ENCODE results near the gene NPIPA1. TPM values are rescaled to one million over a fixed set of nuclear protein-coding genes. Genes with fewer than 3 reads are reported as not detected.

The NPIPA1 gene
- total and polyA plus RNA-seq, 2 of the 13 experiments (the other 11 are each of a cell fraction or from before 2014, with no cell fraction given): 75.9 to 183 TPM

DNA sequence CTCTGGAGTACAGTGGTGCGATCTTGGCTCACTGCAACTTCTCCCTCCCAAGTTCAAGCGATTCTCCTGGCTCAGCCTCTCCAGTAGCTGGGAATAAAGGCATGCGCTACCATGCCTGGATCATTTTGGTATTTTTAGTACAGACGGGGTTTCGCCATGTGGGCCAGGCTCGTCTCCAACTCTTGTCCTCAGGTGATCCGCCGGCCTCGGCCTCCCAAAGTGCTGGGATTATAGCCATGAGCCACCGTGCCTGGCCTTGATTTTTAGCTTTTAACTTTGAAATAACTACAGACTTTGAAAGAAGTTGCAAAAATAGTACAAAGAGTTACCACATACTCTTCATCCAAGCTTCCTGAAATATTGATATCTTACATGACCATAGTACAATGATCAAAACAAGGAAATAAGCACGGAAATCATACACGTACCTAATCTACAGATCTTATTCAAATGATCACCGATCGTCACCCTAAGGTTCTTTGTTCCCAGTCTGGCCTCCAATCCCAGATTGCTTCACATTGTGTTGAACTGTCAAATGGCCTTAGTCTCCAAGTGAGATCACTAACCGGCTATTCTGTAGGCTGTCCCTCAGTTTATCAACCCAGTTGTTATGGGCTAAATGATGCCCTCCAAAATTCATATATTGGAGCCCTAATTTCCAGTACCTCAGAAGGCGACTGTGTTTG lies 18.4 kb downstream of the NPIPA1 start (continued):
- TF ChIP-seq, protein P1, sequence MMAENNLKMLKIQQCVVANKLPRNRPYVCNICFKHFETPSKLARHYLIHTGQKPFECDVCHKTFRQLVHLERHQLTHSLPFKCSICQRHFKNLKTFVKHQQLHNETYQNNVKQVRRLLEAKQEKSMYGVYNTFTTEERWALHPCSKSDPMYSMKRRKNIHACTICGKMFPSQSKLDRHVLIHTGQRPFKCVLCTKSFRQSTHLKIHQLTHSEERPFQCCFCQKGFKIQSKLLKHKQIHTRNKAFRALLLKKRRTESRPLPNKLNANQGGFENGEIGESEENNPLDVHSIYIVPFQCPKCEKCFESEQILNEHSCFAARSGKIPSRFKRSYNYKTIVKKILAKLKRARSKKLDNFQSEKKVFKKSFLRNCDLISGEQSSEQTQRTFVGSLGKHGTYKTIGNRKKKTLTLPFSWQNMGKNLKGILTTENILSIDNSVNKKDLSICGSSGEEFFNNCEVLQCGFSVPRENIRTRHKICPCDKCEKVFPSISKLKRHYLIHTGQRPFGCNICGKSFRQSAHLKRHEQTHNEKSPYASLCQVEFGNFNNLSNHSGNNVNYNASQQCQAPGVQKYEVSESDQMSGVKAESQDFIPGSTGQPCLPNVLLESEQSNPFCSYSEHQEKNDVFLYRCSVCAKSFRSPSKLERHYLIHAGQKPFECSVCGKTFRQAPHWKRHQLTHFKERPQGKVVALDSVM (CRISPR knock-in tag; IDR thresholded peaks at IDR 0.05): 0 out of 2 replicates have a peak, but pooled peaks have one; percentile 0
- TF ChIP-seq REPIN1 (CRISPR knock-in tag; IDR thresholded peaks at IDR 0.05; ENCODE audit: borderline replicate concordance, low read depth) (no peak), GATAD2A (CRISPR knock-in tag; IDR thresholded peaks at IDR 0.05) (0 out of 2 replicates have a peak, but pooled peaks have one; percentile 13), CEBPB (IDR thresholded peaks at IDR 0.05; ENCODE audit: borderline replicate concordance, low read depth, low read length) (peak; percentile 54; the same call in 1 of the 2 replicates), SAP130 (CRISPR knock-in tag; IDR thresholded peaks at IDR 0.05; ENCODE audit: low read depth) (0 out of 2 replicates have a peak, but pooled peaks have one; percentile 10), ZFP36L1 (CRISPR knock-in tag; IDR thresholded peaks at IDR 0.05) (no peak), GFI1 (CRISPR knock-in tag; IDR thresholded peaks at IDR 0.05; ENCODE audit: borderline replicate concordance) (no peak), KLF15 (CRISPR knock-in tag; IDR thresholded peaks at IDR 0.05; ENCODE audit: borderline replicate concordance) (no peak), ZNF143 (CRISPR knock-in tag; IDR thresholded peaks at IDR 0.05) (no peak), ZSCAN31 (CRISPR knock-in tag; IDR thresholded peaks at IDR 0.05; ENCODE audit: low read depth) (no peak), CEBPG (CRISPR knock-in tag; IDR thresholded peaks at IDR 0.05) (peak; percentile 43)
- TF ChIP-seq, protein P2, sequence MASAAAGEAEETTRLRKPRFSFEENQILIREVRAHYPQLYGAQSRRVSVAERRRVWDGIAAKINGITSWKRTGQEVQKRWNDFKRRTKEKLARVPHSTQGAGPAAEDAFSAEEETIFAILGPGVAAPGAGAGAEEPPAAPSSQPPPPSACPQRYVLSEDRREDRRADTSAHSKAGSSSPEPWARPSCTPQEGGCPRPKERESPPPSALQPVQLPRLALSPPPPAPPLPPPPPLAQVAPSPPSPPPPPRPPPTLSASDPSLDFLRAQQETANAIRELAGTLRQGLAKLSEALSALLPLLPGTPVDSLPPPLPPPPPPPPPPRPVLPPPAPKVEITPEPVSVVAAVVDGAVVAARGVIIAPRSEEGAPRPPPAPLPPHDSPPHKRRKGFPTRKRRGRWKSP (CRISPR knock-in tag; IDR thresholded peaks at IDR 0.05): no peak
- TF ChIP-seq, protein P3, sequence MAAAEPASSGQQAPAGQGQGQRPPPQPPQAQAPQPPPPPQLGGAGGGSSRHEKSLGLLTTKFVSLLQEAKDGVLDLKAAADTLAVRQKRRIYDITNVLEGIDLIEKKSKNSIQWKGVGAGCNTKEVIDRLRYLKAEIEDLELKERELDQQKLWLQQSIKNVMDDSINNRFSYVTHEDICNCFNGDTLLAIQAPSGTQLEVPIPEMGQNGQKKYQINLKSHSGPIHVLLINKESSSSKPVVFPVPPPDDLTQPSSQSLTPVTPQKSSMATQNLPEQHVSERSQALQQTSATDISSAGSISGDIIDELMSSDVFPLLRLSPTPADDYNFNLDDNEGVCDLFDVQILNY (CRISPR knock-in tag; conservative IDR thresholded peaks at IDR 0.05): no peak
- TF ChIP-seq, protein P4, sequence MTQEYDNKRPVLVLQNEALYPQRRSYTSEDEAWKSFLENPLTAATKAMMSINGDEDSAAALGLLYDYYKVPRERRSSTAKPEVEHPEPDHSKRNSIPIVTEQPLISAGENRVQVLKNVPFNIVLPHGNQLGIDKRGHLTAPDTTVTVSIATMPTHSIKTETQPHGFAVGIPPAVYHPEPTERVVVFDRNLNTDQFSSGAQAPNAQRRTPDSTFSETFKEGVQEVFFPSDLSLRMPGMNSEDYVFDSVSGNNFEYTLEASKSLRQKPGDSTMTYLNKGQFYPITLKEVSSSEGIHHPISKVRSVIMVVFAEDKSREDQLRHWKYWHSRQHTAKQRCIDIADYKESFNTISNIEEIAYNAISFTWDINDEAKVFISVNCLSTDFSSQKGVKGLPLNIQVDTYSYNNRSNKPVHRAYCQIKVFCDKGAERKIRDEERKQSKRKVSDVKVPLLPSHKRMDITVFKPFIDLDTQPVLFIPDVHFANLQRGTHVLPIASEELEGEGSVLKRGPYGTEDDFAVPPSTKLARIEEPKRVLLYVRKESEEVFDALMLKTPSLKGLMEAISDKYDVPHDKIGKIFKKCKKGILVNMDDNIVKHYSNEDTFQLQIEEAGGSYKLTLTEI (CRISPR knock-in tag; conservative IDR thresholded peaks at IDR 0.05): no peak
- TF ChIP-seq, protein P5, sequence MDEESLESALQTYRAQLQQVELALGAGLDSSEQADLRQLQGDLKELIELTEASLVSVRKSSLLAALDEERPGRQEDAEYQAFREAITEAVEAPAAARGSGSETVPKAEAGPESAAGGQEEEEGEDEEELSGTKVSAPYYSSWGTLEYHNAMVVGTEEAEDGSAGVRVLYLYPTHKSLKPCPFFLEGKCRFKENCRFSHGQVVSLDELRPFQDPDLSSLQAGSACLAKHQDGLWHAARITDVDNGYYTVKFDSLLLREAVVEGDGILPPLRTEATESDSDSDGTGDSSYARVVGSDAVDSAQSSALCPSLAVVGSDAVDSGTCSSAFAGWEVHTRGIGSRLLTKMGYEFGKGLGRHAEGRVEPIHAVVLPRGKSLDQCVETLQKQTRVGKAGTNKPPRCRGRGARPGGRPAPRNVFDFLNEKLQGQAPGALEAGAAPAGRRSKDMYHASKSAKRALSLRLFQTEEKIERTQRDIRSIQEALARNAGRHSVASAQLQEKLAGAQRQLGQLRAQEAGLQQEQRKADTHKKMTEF (CRISPR knock-in tag; IDR thresholded peaks at IDR 0.05): no peak
- TF ChIP-seq, protein P6, sequence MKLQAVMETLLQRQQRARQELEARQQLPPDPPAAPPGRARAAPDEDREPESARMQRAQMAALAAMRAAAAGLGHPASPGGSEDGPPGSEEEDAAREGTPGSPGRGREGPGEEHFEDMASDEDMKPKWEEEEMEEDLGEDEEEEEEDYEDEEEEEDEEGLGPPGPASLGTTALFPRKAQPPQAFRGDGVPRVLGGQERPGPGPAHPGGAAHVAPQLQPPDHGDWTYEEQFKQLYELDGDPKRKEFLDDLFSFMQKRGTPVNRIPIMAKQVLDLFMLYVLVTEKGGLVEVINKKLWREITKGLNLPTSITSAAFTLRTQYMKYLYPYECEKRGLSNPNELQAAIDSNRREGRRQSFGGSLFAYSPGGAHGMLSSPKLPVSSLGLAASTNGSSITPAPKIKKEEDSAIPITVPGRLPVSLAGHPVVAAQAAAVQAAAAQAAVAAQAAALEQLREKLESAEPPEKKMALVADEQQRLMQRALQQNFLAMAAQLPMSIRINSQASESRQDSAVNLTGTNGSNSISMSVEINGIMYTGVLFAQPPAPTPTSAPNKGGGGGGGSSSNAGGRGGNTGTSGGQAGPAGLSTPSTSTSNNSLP (IDR thresholded peaks at IDR 0.05; ENCODE audit: low read depth, low read length): peak; percentile 47; the same call in 1 of the 2 replicates
- TF ChIP-seq, protein P7, sequence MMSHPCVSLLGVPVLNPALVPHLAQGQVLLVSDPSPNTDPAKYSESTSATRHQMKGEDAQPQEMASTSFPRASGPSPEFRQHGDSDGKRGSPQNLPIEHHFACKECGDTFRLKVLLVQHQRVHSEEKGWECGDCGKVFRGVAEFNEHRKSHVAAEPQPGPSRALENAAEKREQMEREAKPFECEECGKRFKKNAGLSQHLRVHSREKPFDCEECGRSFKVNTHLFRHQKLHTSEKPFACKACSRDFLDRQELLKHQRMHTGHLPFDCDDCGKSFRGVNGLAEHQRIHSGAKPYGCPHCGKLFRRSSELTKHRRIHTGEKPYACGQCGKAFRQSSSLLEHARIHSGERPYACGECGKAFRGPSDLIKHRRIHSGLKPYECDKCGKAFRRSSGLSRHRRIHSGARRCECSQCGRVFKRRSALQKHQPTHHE (CRISPR knock-in tag; IDR thresholded peaks at IDR 0.05; ENCODE audit: borderline replicate concordance): no peak
